Measurements from ENCODE around the gene MINDY4.

The MINDY4 gene

DNA sequence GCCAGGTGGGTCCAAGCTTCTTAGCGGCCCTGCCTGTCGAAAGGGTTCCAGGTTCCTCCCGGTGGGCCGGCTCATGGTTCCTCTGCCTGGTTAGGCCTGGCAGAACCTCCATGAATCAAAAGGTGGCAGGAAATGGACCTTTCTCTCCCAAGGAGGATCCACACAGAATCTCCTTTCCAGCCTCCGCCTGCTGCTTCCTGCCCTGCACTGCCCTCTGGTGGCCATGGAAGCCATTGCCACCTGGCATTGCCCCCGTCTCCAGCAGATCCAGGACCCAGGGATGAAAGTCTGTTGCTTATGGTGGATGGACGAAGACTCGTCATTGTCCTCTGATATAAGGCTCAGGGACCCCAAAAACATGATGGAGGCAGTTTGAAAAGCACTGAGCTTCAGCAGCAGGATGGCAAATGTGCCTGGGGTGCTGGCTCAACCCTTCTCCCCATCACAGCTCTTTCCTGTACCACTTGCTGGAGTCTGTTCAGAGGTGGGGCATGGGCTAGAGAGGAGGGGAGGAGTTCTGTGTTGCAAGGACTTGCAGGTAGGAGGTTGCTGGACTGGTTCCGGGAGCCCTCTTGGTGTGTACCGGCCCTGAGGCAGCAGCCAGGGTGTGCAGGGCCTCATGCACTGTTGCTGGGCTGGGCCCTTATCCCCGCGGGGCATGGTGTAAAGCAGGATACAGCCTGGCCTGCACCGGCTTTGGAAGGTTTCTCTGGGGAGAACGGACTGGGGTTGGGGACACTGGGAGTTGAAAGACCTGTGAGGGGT lies 30.6 kb upstream of the MINDY4 start:
- TF ChIP-seq, protein P1, sequence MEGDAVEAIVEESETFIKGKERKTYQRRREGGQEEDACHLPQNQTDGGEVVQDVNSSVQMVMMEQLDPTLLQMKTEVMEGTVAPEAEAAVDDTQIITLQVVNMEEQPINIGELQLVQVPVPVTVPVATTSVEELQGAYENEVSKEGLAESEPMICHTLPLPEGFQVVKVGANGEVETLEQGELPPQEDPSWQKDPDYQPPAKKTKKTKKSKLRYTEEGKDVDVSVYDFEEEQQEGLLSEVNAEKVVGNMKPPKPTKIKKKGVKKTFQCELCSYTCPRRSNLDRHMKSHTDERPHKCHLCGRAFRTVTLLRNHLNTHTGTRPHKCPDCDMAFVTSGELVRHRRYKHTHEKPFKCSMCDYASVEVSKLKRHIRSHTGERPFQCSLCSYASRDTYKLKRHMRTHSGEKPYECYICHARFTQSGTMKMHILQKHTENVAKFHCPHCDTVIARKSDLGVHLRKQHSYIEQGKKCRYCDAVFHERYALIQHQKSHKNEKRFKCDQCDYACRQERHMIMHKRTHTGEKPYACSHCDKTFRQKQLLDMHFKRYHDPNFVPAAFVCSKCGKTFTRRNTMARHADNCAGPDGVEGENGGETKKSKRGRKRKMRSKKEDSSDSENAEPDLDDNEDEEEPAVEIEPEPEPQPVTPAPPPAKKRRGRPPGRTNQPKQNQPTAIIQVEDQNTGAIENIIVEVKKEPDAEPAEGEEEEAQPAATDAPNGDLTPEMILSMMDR (IDR thresholded peaks at IDR 0.05; ENCODE audit: control insufficient read depth, extremely low read depth, insufficient read depth), result peak; percentile 98
- DNase-seq (ENCODE audit: low read depth), result no peak
- H3K4me3 ChIP-seq (ENCODE audit: low read depth, low read length), result no peak overlapping the region

- DNase-seq (ENCODE audit: low read depth), result no peak
- TF ChIP-seq, protein P1 (IDR thresholded peaks at IDR 0.05; ENCODE audit: control insufficient read depth, extremely low read depth, insufficient read depth), result no peak
- no peak overlapping the region for H3K4me3 ChIP-seq (ENCODE audit: low read depth, low read length)
These were observed 29.9 kb upstream of the MINDY4 start for GRCh38 chr7:30741289-30741688.

DNA sequence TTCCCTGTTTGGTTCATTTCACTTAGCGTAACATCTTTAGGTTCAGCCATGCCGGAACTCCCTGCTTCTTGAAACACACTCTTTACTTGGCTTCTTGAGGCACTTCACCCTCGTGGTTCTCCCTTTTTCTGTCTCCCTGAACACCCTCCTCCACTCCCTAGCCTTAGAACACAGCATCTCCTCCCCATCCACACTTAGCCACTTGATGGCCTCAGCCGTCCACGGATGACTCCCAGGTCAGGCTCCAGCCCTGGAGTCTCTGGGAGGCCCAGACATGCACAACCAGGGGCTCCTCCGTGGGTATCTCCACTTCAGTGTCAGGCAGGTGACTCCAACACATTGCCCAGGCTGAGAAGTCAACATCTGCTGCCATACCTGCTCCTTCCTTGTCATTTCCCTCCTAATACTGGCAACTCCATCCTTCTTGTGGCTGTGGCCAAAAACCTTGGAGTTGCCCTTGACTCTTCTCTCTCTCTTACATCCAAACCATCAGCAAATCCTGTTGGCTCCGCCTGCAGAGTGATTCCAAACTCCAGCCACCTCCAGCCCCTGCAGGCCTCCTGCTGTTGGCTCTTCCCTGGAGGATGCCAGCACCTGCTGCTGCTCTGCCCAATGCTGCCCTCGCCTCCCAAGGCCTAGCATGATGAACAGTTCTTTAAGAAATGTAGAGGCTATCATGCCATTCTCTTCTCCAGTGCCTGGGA lies 27.7 kb upstream of the MINDY4 start:
- no peak overlapping the region for H3K4me3 ChIP-seq (ENCODE audit: low read depth, low read length)
- TF ChIP-seq, protein P1 (IDR thresholded peaks at IDR 0.05; ENCODE audit: control insufficient read depth, extremely low read depth, insufficient read depth), result peak; percentile 15; the same call in 1 of the 2 replicates
- no peak for DNase-seq (ENCODE audit: low read depth)

- DNase-seq (ENCODE audit: low read depth), result no peak
- TF ChIP-seq, protein P1 (IDR thresholded peaks at IDR 0.05; ENCODE audit: control insufficient read depth, extremely low read depth, insufficient read depth), result no peak
- no peak overlapping the region for H3K4me3 ChIP-seq (ENCODE audit: low read depth, low read length)
These were observed 27.2 kb upstream of the MINDY4 start for GRCh38 chr7:30744075-30744417.

GRCh38 chr7:30745261-30745941 lies 25.8 kb upstream of the MINDY4 start:
- DNase-seq (ENCODE audit: low read depth), result no peak
- H3K4me3 ChIP-seq (ENCODE audit: low read depth, low read length), result no peak overlapping the region
- TF ChIP-seq, protein P1 (IDR thresholded peaks at IDR 0.05; ENCODE audit: control insufficient read depth, extremely low read depth, insufficient read depth), result no peak

DNA sequence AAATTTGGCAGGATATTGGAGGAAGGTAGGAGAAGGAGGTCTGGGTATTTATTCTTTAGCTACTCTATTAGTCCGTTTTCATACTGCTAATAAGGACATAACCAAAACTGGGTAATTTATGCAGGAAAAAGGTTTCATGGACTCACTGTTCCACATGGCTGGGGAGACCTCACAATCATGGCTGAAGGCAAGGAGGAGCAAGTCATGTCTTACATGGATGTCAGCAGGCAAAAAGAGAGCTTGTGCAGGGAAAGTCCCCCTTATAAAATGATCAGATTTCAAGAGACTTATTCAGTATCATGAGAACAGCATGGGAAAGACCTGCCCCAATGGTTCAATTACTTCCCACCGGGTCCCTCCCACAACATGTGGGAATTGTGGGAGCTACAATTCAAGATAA lies 21.2 kb upstream of the MINDY4 start:
- no peak overlapping the region for H3K4me3 ChIP-seq (ENCODE audit: low read depth, low read length)
- no peak for DNase-seq (ENCODE audit: low read depth)
- TF ChIP-seq, protein P1 (IDR thresholded peaks at IDR 0.05; ENCODE audit: control insufficient read depth, extremely low read depth, insufficient read depth), result no peak
